Small intestine (tissue), 7 donors: Measurements from ENCODE around the gene CDKAL1. TPM values are rescaled to one million over a fixed set of nuclear protein-coding genes. Genes with fewer than 3 reads are reported as not detected.

Experiments
- DNase-seq, 2 donors: peaks; one replicate each; pipeline versions ENCODE4 v3.0.0 to v3.0.0-alpha.2; 2013
- FAIRE-seq: peaks from 2 replicates; lab custom pipeline; 2012; peaks lifted over from hg19 to GRCh38; lab: Jason Lieb, UNC
- H3K27ac ChIP-seq, 3 donors: one replicate each; pipeline ENCODE4 v1.5.1; 2013; ENCODE audit warnings: low read length in 2 of 3, mild to moderate bottlenecking in 2 of 3, control low read depth in 1 of 3, inconsistent platforms in 1 of 3, low read depth in 1 of 3, moderate library complexity in 1 of 3
- H3K27me3 ChIP-seq, 3 donors: one replicate each; pipeline ENCODE4 v1.6.1; 2013; ENCODE audit warnings: low read length in 3 of 3, inconsistent platforms in 1 of 3; ENCODE audit not compliant: control insufficient read depth in 3 of 3, insufficient read depth in 3 of 3
- H3K36me3 ChIP-seq, 3 donors: one replicate each; pipeline ENCODE4 v1.6.1; 2013; ENCODE audit warnings: low read length in 3 of 3, inconsistent platforms in 1 of 3, low read depth in 1 of 3, mild to moderate bottlenecking in 1 of 3, moderate library complexity in 1 of 3; ENCODE audit not compliant: control insufficient read depth in 3 of 3, insufficient read depth in 2 of 3
- H3K4me1 ChIP-seq, 3 donors: one replicate each; pipeline ENCODE4 v1.6.1; 2013; ENCODE audit warnings: low read length in 2 of 3, inconsistent platforms in 1 of 3, low read depth in 1 of 3, mild to moderate bottlenecking in 1 of 3, moderate library complexity in 1 of 3; ENCODE audit not compliant: control insufficient read depth in 3 of 3, insufficient read depth in 2 of 3
- H3K4me3 ChIP-seq, 3 donors: one replicate each; pipeline ENCODE4 v1.5.1; 2013; ENCODE audit warnings: low read length in 3 of 3, control low read depth in 1 of 3, inconsistent platforms in 1 of 3, low read depth in 1 of 3, mild to moderate bottlenecking in 1 of 3, moderate library complexity in 1 of 3
- H3K9me3 ChIP-seq, 2 donors: one replicate each; pipeline ENCODE4 v1.6.1; 2013; ENCODE audit warnings: low read depth in 1 of 2, low read length in 1 of 2; ENCODE audit not compliant: control insufficient read depth in 2 of 2, insufficient read depth in 1 of 2
- WGBS, 3 donors: extraction: QIAGEN DNeasy Blood & Tissue Kit; methylation state at CpG; one replicate each; pipeline ENCODE4 v1.1.7; 2013; 5-methylcytosine and 5-hydroxymethylcytosine counted together
- polyA plus RNA-seq, 4 donors: library from polyadenylated mRNA; stranded (reverse) in 3 of 4; unstranded in 1 of 4; fragments of 200-250 nt in 3 of 4; fragments of 120-200 nt in 1 of 4; gene quantifications; one replicate each; pipeline versions ENCODE4 v1.2.1 to v1.2.3, GENCODE V29; 2013
- donor health status: healthy with polysubstance abuse.
- donor health status: control.
- donor health status: control.
- donor health status: Bipolar disorder and iron deficiency.
- donor health status: healthy.

CDKAL1 gene
- polyA plus RNA-seq, 4 donors: 2.4 to 10.5 (median 4.1) TPM

DNA sequence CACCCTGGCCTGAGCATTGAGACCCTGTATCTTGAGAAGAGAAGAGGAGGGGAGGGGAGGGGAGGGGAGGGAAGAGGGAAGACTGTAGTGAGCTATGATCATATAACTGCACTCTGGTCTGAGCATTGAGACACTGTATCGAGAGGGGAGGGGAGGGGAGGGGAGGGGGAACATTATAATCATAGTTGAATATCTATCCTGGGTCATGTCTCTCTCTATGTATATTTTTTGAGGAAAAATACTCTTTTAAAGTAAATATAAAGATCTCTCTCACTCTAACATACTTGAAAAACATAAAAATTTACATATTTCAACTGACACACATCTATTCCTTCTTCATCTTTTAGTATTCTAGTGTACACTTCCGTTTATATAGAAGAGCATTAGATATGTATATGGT is 431.0 kb downstream of the CDKAL1 start:
- DNase-seq (no peak), FAIRE-seq (no peak)
- peaks cover 0 to 5% of the 10 kb centered on the region in 2 donors for H3K9me3 ChIP-seq
- H3K4me1 ChIP-seq: no peaks in the 10 kb centered on the region
- H3K4me3 ChIP-seq: no peak overlapping the region
- no peaks in the 10 kb centered on the region for H3K27me3 ChIP-seq
- no peaks in the 10 kb centered on the region for H3K36me3 ChIP-seq
- WGBS, 3 donors: 67 to 88% (median 69%) methylated on average over 2 of the region's 2 CpGs
- no peak overlapping the region for H3K27ac ChIP-seq

GRCh38 chr6:20965915-20966314 is 431.7 kb downstream of the CDKAL1 start:
- WGBS, 3 donors: 80 to 89% (median 85%) methylated on average over 5 of the region's 5 CpGs
- no peak overlapping the region for H3K4me3 ChIP-seq
- no peaks in the 10 kb centered on the region for H3K4me1 ChIP-seq
- no peaks in the 10 kb centered on the region for H3K27me3 ChIP-seq
- H3K27ac ChIP-seq: no peak overlapping the region
- FAIRE-seq (no peak), DNase-seq (no peak)
- H3K9me3 ChIP-seq: peaks cover 0 to 5% of the 10 kb centered on the region in 2 donors
- no peaks in the 10 kb centered on the region for H3K36me3 ChIP-seq

DNA sequence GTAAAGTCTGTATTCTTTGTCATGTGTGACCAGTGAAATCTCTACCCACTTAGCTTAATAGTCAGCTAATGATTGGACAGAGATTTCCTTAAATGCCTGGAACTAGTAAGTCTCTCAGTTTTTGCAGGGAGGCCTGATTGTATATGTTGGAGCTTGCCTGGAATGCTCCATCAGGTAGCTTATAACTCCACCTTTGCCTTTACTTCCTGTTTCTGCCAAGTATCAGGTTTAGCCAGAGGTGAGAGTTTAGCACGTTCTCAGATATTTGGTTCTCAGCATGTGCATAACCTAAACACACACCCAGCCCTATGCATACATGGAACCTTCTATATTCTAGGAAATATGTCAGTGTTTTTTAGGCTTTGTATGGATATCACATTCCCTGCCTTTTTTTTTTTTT is 435.3 kb downstream of the CDKAL1 start:
- H3K27me3 ChIP-seq: no peaks in the 10 kb centered on the region
- no peak overlapping the region for H3K27ac ChIP-seq
- 91 to 100% (median 97%) methylated on average over 1 of the region's 1 CpG for WGBS, 3 donors
- no peaks in the 10 kb centered on the region for H3K36me3 ChIP-seq
- H3K9me3 ChIP-seq: peaks cover 0 to 5% of the 10 kb centered on the region in 2 donors
- no peak overlapping the region for H3K4me3 ChIP-seq
- FAIRE-seq (no peak), DNase-seq (no peak)
- H3K4me1 ChIP-seq: no peaks in the 10 kb centered on the region

GRCh38 chr6:20976391-20976918 is 442.2 kb downstream of the CDKAL1 start:
- Histone ChIP-seq H3K27me3 (no peaks in the 10 kb centered on the region), H3K4me3 (no peak overlapping the region), H3K36me3 (no peaks in the 10 kb centered on the region), H3K4me1 (no peaks in the 10 kb centered on the region), H3K9me3 (no peaks in the 10 kb centered on the region), H3K27ac (no peak overlapping the region)
- DNase-seq (no peak), FAIRE-seq (no peak)
- 96 to 98% (median 97%) methylated on average over 5 of the region's 5 CpGs for WGBS, 3 donors

GRCh38 chr6:20978151-20978614 is 443.9 kb downstream of the CDKAL1 start:
- H3K4me3 ChIP-seq: no peak overlapping the region
- FAIRE-seq (no peak), DNase-seq (no peak)
- H3K4me1 ChIP-seq: no peaks in the 10 kb centered on the region
- no peaks in the 10 kb centered on the region for H3K9me3 ChIP-seq
- H3K36me3 ChIP-seq: no peaks in the 10 kb centered on the region
- 54 to 77% (median 55%) methylated on average over 5 of the region's 5 CpGs for WGBS, 3 donors
- no peaks in the 10 kb centered on the region for H3K27me3 ChIP-seq
- no peak overlapping the region for H3K27ac ChIP-seq

DNA sequence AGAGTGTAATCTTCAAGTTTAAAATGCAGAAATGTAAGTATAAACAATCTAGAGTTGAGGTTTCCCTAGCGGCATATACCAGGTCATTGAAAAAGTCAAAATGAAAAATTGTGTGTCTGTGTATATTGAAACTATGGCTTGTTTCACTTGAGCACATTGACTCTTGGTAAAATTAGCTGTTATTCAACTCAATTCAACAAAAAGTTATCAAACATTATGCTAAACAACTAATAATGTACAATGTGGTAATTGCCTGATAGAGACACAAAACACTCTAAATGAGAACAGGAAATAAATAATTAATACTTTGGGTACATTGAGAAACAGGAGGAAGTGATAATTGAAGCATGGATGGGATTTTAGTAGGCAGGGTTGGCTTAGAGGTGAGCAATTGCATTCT is 444.8 kb downstream of the CDKAL1 start:
- Histone ChIP-seq H3K4me1 (no peaks in the 10 kb centered on the region), H3K9me3 (peaks cover 0 to 4% of the 10 kb centered on the region in 2 donors), H3K36me3 (no peaks in the 10 kb centered on the region), H3K4me3 (no peak overlapping the region), H3K27me3 (no peaks in the 10 kb centered on the region), H3K27ac (no peak overlapping the region)
- FAIRE-seq: no peak
- 79 to 95% (median 83%) methylated on average over 1 of the region's 1 CpG for WGBS, 3 donors
- DNase-seq: no peak

DNA sequence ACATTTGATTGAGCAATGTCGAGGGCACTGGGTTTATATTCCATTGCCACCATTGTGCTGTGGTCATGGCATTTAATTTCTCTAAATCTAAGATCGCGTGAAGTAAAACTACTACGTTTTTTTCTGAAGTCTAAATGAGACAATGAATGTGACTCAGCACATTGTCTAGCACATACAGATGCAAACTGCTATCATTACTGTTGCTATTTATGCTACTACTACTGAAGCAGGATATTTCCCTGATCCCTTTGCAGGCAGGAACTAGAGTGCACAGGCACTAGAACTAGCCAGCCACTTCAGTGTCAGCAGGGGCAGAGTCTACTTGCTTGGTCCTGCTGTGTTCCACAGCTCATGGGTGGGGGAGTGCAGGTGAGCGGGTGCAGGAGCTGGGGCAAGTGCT is 449.7 kb downstream of the CDKAL1 start:
- H3K4me3 ChIP-seq: no peak overlapping the region
- no peak for FAIRE-seq
- H3K36me3 ChIP-seq: peaks cover 0 to 4% (median 0%) of the 10 kb centered on the region in 3 donors
- H3K27ac ChIP-seq: no peak overlapping the region
- no peaks in the 10 kb centered on the region for H3K4me1 ChIP-seq
- DNase-seq: no peak
- peaks cover 0 to 13% of the 10 kb centered on the region in 2 donors for H3K9me3 ChIP-seq
- WGBS, 3 donors: 94 to 97% (median 97%) methylated on average over 5 of the region's 5 CpGs
- H3K27me3 ChIP-seq: no peaks in the 10 kb centered on the region

- H3K36me3 ChIP-seq: peaks cover 0 to 4% (median 0%) of the 10 kb centered on the region in 3 donors
- DNase-seq: no peak
- H3K4me1 ChIP-seq: no peaks in the 10 kb centered on the region
- H3K27ac ChIP-seq: no peak overlapping the region
- 89 to 90% (median 90%) methylated on average over 1 of the region's 1 CpG for WGBS, 3 donors
- no peak overlapping the region for H3K4me3 ChIP-seq
- peaks cover 0 to 13% of the 10 kb centered on the region in 2 donors for H3K9me3 ChIP-seq
- H3K27me3 ChIP-seq: no peaks in the 10 kb centered on the region
- no peak for FAIRE-seq
Measured at GRCh38 chr6:20985821-20986220, 451.6 kb downstream of the CDKAL1 start.

- DNase-seq: no peak
- H3K27me3 ChIP-seq: no peaks in the 10 kb centered on the region
- H3K4me3 ChIP-seq: no peak overlapping the region
- no peaks in the 10 kb centered on the region for H3K36me3 ChIP-seq
- H3K9me3 ChIP-seq: no peaks in the 10 kb centered on the region
- no peak overlapping the region for H3K27ac ChIP-seq
- no peaks in the 10 kb centered on the region for H3K4me1 ChIP-seq
- FAIRE-seq: no peak
- 87 to 90% (median 89%) methylated on average over 2 of the region's 2 CpGs for WGBS, 3 donors
Measured at GRCh38 chr6:20991910-20992309, 457.7 kb downstream of the CDKAL1 start.
